H1 (cell line): ENCODE results near the gene VDAC2. TPM values are rescaled to one million over a fixed set of nuclear protein-coding genes. Genes with fewer than 3 reads are reported as not detected.

Experiments used
- CTCF ChIA-PET: fragments of 300-600 bp; sonication (Branson Sonifier 250); formaldehyde crosslinking; loops from one replicate; lab custom pipeline; 2021; ENCODE audit not compliant: partially characterized antibody; lab: Charles Lee
- POLR2A ChIA-PET: fragments of 300-600 bp; sonication (Branson Sonifier 250); formaldehyde crosslinking; loops from one replicate; lab custom pipeline; 2021; ENCODE audit warnings: inconsistent platforms; ENCODE audit not compliant: partially characterized antibody; lab: Charles Lee
- DNase-seq, 2 experiments: peaks; one replicate each; pipeline versions ENCODE4 v3.0.0 to v3.0.0-alpha.2; 2010 to 2022; ENCODE audit warnings: low spot score in 2 of 2, low read depth in 1 of 2, mixed read lengths in 1 of 2
- FAIRE-seq: peaks from 2 replicates; lab custom pipeline; 2011; peaks lifted over from hg19 to GRCh38; lab: Jason Lieb, UNC
- H2AFZ ChIP-seq: 2 replicates; pipeline ENCODE4 v1.8.1; 2012; ENCODE audit warnings: low read length, inconsistent platforms
- H2AK5ac ChIP-seq: 2 replicates; pipeline ENCODE4 v1.6.1; 2013; ENCODE audit warnings: low read depth, low read length
- H2BK120ac ChIP-seq: replicated peaks from 2 replicates; pipeline ENCODE3; 2013; ENCODE audit warnings: low read depth, low read length, inconsistent platforms
- H2BK12ac ChIP-seq: 2 replicates; pipeline ENCODE4 v1.6.1; 2013; ENCODE audit warnings: low read depth, low read length
- H2BK15ac ChIP-seq: 2 replicates; pipeline ENCODE4 v1.6.1; 2013; ENCODE audit warnings: low read length
- H2BK20ac ChIP-seq: 2 replicates; pipeline ENCODE4 v1.6.1; 2013; ENCODE audit warnings: low read length
- H2BK5ac ChIP-seq: 2 replicates; pipeline ENCODE4 v1.6.1; 2013; ENCODE audit warnings: low read depth, low read length
- H3K14ac ChIP-seq: 2 replicates; pipeline ENCODE4 v1.6.1; 2013; ENCODE audit warnings: inconsistent platforms; ENCODE audit not compliant: insufficient read length
- H3K18ac ChIP-seq: 2 replicates; pipeline ENCODE4 v1.6.1; 2013; ENCODE audit warnings: low read length; ENCODE audit errors: extremely low read depth
- H3K23ac ChIP-seq: 2 replicates; pipeline ENCODE4 v1.6.1; 2013; ENCODE audit warnings: inconsistent platforms; ENCODE audit not compliant: insufficient read length
- H3K23me2 ChIP-seq: 2 replicates; pipeline ENCODE4 v1.6.1; 2013; ENCODE audit warnings: low read depth, low read length
- H3K27ac ChIP-seq: 2 replicates; pipeline ENCODE4 v1.6.1; 2011; ENCODE audit warnings: low read depth, low read length, inconsistent platforms
- H3K27me3 ChIP-seq, 4 experiments: replicated peaks in 1 of 4; 1 replicate in 1 of 4; 2 replicates in 3 of 4; pipeline versions ENCODE4 v1.6.1 to v1.8.1; 2011 to 2013; ENCODE audit warnings: low read length in 3 of 4, mild to moderate bottlenecking in 3 of 4, inconsistent platforms in 2 of 4, mixed read lengths in 2 of 4, moderate library complexity in 1 of 4; ENCODE audit not compliant: control insufficient read depth in 3 of 4, insufficient read depth in 3 of 4; ENCODE audit errors: extremely low read depth in 1 of 4
- H3K36me3 ChIP-seq, 4 experiments: 2 replicates each; pipeline versions ENCODE4 v1.6.1 to v1.8.1; 2011 to 2013; ENCODE audit warnings: mild to moderate bottlenecking in 4 of 4, low read length in 3 of 4, moderate library complexity in 2 of 4, control low read depth in 1 of 4, inconsistent platforms in 1 of 4; ENCODE audit not compliant: insufficient read depth in 4 of 4, control insufficient read depth in 2 of 4
- H3K4ac ChIP-seq: replicated peaks from 2 replicates; pipeline ENCODE3; 2013; ENCODE audit warnings: low read length, low read depth, mixed read lengths, inconsistent platforms; ENCODE audit not compliant: insufficient read length
- H3K4me1 ChIP-seq, 4 experiments: replicated peaks in 1 of 4; 1 replicate in 1 of 4; 2 replicates in 3 of 4; pipeline versions ENCODE4 v1.6.1 to v1.8.1; 2011 to 2013; ENCODE audit warnings: low read length in 3 of 4, inconsistent platforms in 2 of 4, mixed read lengths in 1 of 4; ENCODE audit not compliant: insufficient read depth in 4 of 4, control insufficient read depth in 3 of 4
- H3K4me2 ChIP-seq, 2 experiments: 2 replicates each; pipeline versions ENCODE4 v1.6.1 to v1.8.1; 2011 to 2013; ENCODE audit warnings: low read depth in 2 of 2, low read length in 2 of 2, control low read depth in 1 of 2, inconsistent platforms in 1 of 2, mild to moderate bottlenecking in 1 of 2; ENCODE audit not compliant: insufficient read depth in 1 of 2
- H3K4me3 ChIP-seq, 4 experiments: fragments of 200-600, 300-600 bp in 1 of 4; sonication (generic), shearing (Covaris generic), sonication (Bioruptor Twin) in 1 of 4; 2 replicates each; pipeline versions ENCODE4 v1.5.1 to v1.8.1; 2011 to 2016; ENCODE audit warnings: low read length in 4 of 4, low read depth in 3 of 4, control low read depth in 2 of 4, inconsistent platforms in 2 of 4, mild to moderate bottlenecking in 2 of 4, mixed read lengths in 1 of 4, moderate library complexity in 1 of 4; ENCODE audit not compliant: insufficient read depth in 2 of 4; ENCODE audit errors: extremely low read depth in 1 of 4
- H3K56ac ChIP-seq: replicated peaks from 2 replicates; pipeline ENCODE3; 2013; ENCODE audit warnings: low read depth, mild to moderate bottlenecking, mixed read lengths, low read length, inconsistent platforms; ENCODE audit not compliant: insufficient read length
- H3K79me1 ChIP-seq: 2 replicates; pipeline ENCODE4 v1.6.1; 2013; ENCODE audit warnings: low read depth, low read length, control low read depth
- H3K79me2 ChIP-seq, 2 experiments: 2 replicates each; pipeline versions ENCODE4 v1.6.1 to v1.8.1; 2012 to 2013; ENCODE audit warnings: low read length in 2 of 2, mild to moderate bottlenecking in 2 of 2, inconsistent platforms in 1 of 2; ENCODE audit not compliant: insufficient read depth in 2 of 2, control insufficient read depth in 1 of 2
- H3K9ac ChIP-seq, 4 experiments: replicated peaks in 1 of 4; 1 replicate in 1 of 4; 2 replicates in 3 of 4; pipeline versions ENCODE4 v1.6.1 to v1.8.1; 2011 to 2013; ENCODE audit warnings: low read depth in 3 of 4, low read length in 3 of 4, control low read depth in 2 of 4, mild to moderate bottlenecking in 2 of 4, moderate library complexity in 2 of 4, inconsistent platforms in 1 of 4; ENCODE audit errors: extremely low read depth in 1 of 4
- H3K9me3 ChIP-seq, 2 experiments: 2 replicates each; pipeline versions ENCODE4 v1.6.1 to v1.8.1; 2012 to 2013; ENCODE audit warnings: mild to moderate bottlenecking in 2 of 2, moderate library complexity in 2 of 2, control low read depth in 1 of 2, inconsistent platforms in 1 of 2, low read depth in 1 of 2, low read length in 1 of 2, mixed read lengths in 1 of 2; ENCODE audit not compliant: insufficient read depth in 2 of 2
- H4K20me1 ChIP-seq, 2 experiments: replicated peaks in 1 of 2; 2 replicates each; pipeline versions ENCODE3 to v1.8.1; 2011 to 2013; ENCODE audit warnings: inconsistent platforms in 2 of 2, low read length in 2 of 2, mild to moderate bottlenecking in 1 of 2; ENCODE audit not compliant: insufficient read depth in 2 of 2, control insufficient read depth in 1 of 2
- H4K5ac ChIP-seq: 2 replicates; pipeline ENCODE4 v1.6.1; 2013; ENCODE audit warnings: low read length, low read depth, mixed read lengths, inconsistent platforms; ENCODE audit not compliant: insufficient read length
- H4K8ac ChIP-seq: 2 replicates; pipeline ENCODE4 v1.8.0; 2013; ENCODE audit warnings: mild to moderate bottlenecking, moderate library complexity, low read length, inconsistent platforms; ENCODE audit not compliant: insufficient read depth; ENCODE audit errors: extremely low read depth
- H4K91ac ChIP-seq: replicated peaks from 2 replicates; pipeline ENCODE3; 2013; ENCODE audit warnings: low read length, mixed read lengths, inconsistent platforms; ENCODE audit not compliant: insufficient read length
- BRCA1 ChIP-seq: IDR thresholded peaks from 2 replicates; pipeline ENCODE4 v1.6.1; 2012; ENCODE audit warnings: low read depth, low read length, improper control_type of control experiment
- HDAC2 ChIP-seq, 2 experiments: fragments of 300-600 bp in 1 of 2; sonication (generic) in 1 of 2; IDR thresholded peaks; 2 replicates each; pipeline ENCODE4 v1.6.1; 2011 to 2012; ENCODE audit warnings: low read depth in 2 of 2, low read length in 2 of 2, mild to moderate bottlenecking in 2 of 2, moderate library complexity in 2 of 2, borderline replicate concordance in 1 of 2, inconsistent platforms in 1 of 2
- HDAC6 ChIP-seq: IDR thresholded peaks from one replicate; pipeline ENCODE4 v1.7.1; 2012; ENCODE audit warnings: low read depth, mild to moderate bottlenecking, inconsistent platforms, low read length, moderate library complexity
- MAFK ChIP-seq: IDR thresholded peaks from 2 replicates; pipeline ENCODE4 v1.6.1; 2012; ENCODE audit warnings: low read depth, mild to moderate bottlenecking, improper control_type of control experiment, low read length
- POLR2AphosphoS5 ChIP-seq: IDR thresholded peaks from 2 replicates; pipeline ENCODE4 v1.6.1; 2011; ENCODE audit warnings: low read depth, low read length
- RBBP5 ChIP-seq: IDR thresholded peaks from 2 replicates; pipeline ENCODE4 v1.7.1; 2012; ENCODE audit warnings: low read depth, mild to moderate bottlenecking, inconsistent platforms, low read length, moderate library complexity, borderline replicate concordance
- SP1 ChIP-seq: IDR thresholded peaks from 2 replicates; pipeline ENCODE4 v1.6.1; 2011; ENCODE audit warnings: low read depth, low read length
- SP2 ChIP-seq: IDR thresholded peaks from 2 replicates; pipeline ENCODE4 v1.6.1; 2012; ENCODE audit warnings: mild to moderate bottlenecking, low read length, inconsistent platforms
- SRF ChIP-seq: IDR thresholded peaks from 2 replicates; pipeline ENCODE4 v1.6.1; 2011; ENCODE audit warnings: mild to moderate bottlenecking, low read depth, low read length, moderate library complexity
- USF2 ChIP-seq: IDR thresholded peaks from 2 replicates; pipeline ENCODE4 v1.6.1; 2011; ENCODE audit warnings: low read length, improper control_type of control experiment
- WGBS, 2 experiments: shearing (Covaris generic) in 1 of 2; methylation state at CpG; one replicate each; pipeline versions ENCODE4 v1.1.6 to v1.1.7; 2013 to 2015; ENCODE audit warnings: low lambda C conversion rate in 2 of 2, mixed read lengths in 2 of 2, inconsistent platforms in 1 of 2, low coverage in 1 of 2, missing lambda C conversion rate in 1 of 2; ENCODE audit not compliant: insufficient replicate concordance in 2 of 2, insufficient coverage in 1 of 2, insufficient read length in 1 of 2; ENCODE audit errors: extremely low coverage in 1 of 2, missing lambda C conversion rate in 1 of 2; 5-methylcytosine and 5-hydroxymethylcytosine counted together
- polyA plus RNA-seq, 7 experiments: library from polyadenylated mRNA; depleted of rRNA in 3 of 7; stranded (reverse) in 5 of 7; unstranded in 2 of 7; fragments of >200 nt in 5 of 7; fragments of 200-250 nt in 2 of 7; gene quantifications; 1 replicate in 5 of 7; 2 replicates in 1 of 7; 4 replicates in 1 of 7; pipeline versions ENCODE4 v1.2.1 to v1.2.3, GENCODE V29; 2011 to 2013; ENCODE audit warnings: missing spikeins in 2 of 7, mixed read lengths in 2 of 7
- total RNA-seq: library from RNA; stranded (reverse); fragmentation: NEBNext Ultra II Directional; extraction: Animal tissue kit (Norgen Biotek cat#: 25700); gene quantifications from 2 replicates; pipeline ENCODE4 v1.2.1, GENCODE V29; 2021

Gene VDAC2
- total and polyA plus RNA-seq, 2 of the 8 experiments (the other 6 are each of a cell fraction or from before 2014, with no cell fraction given): 89.8 to 284 TPM

GRCh38 chr10:75243426-75243825 is 32.8 kb downstream of the VDAC2 start:
- H4K20me1 ChIP-seq: no peaks in the 10 kb centered on the region
- no peaks in the 10 kb centered on the region for H3K79me2 ChIP-seq
- H3K4ac ChIP-seq: no peak overlapping the region
- no peak overlapping the region for H2BK12ac ChIP-seq
- H3K79me1 ChIP-seq: no peaks in the 10 kb centered on the region
- H3K4me2 ChIP-seq: no peak overlapping the region
- no peaks in the 10 kb centered on the region for H3K23me2 ChIP-seq
- no peak overlapping the region for H3K56ac ChIP-seq
- H3K4me3 ChIP-seq: no peak overlapping the region
- H2BK5ac ChIP-seq: no peak overlapping the region
- no peak overlapping the region for H2AK5ac ChIP-seq
- DNase-seq (no peak), FAIRE-seq (no peak)
- CTCF ChIA-PET: interaction anchor here (0.9 kb wide), 1 partner anchor 55 kb away, joined by 3 read pairs; no protein-coding TSS in a partner anchor
- peaks cover 0 to 6% (median 4%) of the 10 kb centered on the region in 4 experiments; a peak in 4 of 7 replicates for H3K4me1 ChIP-seq
- H3K36me3 ChIP-seq: no peaks in the 10 kb centered on the region
- POLR2A ChIA-PET: no interaction called here
- no peak overlapping the region for H2BK15ac ChIP-seq
- H3K27me3 ChIP-seq: 0 out of 7 replicates have a peak, but pooled peaks cover 0 to 2% (median 0%) of the 10 kb centered on the region in 4 experiments
- no peak overlapping the region for H3K9ac ChIP-seq
- H4K8ac ChIP-seq: 0 out of 2 replicates have a peak overlapping the region, but pooled peaks have one; percentile 19
- 91% methylated on average over 10 of the region's 10 CpGs; no CpG with 5 or more reads in 1 of the 2 experiments for WGBS, 2 experiments
- no peak overlapping the region for H2BK20ac ChIP-seq
- no peak for TF ChIP-seq POLR2AphosphoS5
- TF ChIP-seq HDAC6: no peak
- no peak for TF ChIP-seq BRCA1
- TF ChIP-seq RBBP5: no peak
- no peak for TF ChIP-seq SRF
- no peak for TF ChIP-seq SP2
- TF ChIP-seq SP1: no peak
- no peak for TF ChIP-seq USF2
- no peak for TF ChIP-seq HDAC2 (IDR thresholded peaks at IDR 0.05; ENCODE audit: borderline replicate concordance in 1 of 2, low read depth in 2 of 2, low read length in 2 of 2)
- TF ChIP-seq MAFK: no peak
- no peak overlapping the region for H4K5ac ChIP-seq
- no peak overlapping the region for H3K27ac ChIP-seq
- no peaks in the 10 kb centered on the region for H3K9me3 ChIP-seq
- no peak overlapping the region for H3K14ac ChIP-seq
- H3K23ac ChIP-seq: no peak overlapping the region
- H4K91ac ChIP-seq: no peak overlapping the region
- H3K18ac ChIP-seq: no peak overlapping the region
- H2BK120ac ChIP-seq: no peak overlapping the region
- H2AFZ ChIP-seq: peak overlapping the region; percentile 39; the same call in 1 of the 2 replicates
